Neural cell (in vitro differentiated cells): ENCODE measurements around the gene MRPL58.

Experiments
- EP300 ChIP-seq: fragments of 450-650 bp; conservative IDR thresholded peaks from 2 replicates; pipeline ENCODE4 v1.6.1; 2014; ENCODE audit warnings: antibody characterized with exemption, mild to moderate bottlenecking, moderate library complexity; ENCODE audit not compliant: poor library complexity, severe bottlenecking
- EZH2 ChIP-seq: fragments of 200-600, 300-800 bp; shearing (Covaris generic), sonication (generic); IDR thresholded peaks from 2 replicates; pipeline ENCODE4 v1.6.1; 2014; ENCODE audit warnings: antibody characterized with exemption, low read length, borderline replicate concordance, mild to moderate bottlenecking; ENCODE audit not compliant: insufficient read depth, poor library complexity, severe bottlenecking
- POLR2AphosphoS5 ChIP-seq: IDR thresholded peaks from 2 replicates; pipeline ENCODE4 v1.6.1; 2012
- RAD21 ChIP-seq: fragments of 450-650 bp; conservative IDR thresholded peaks from 2 replicates; pipeline ENCODE4 v1.6.1; 2014; ENCODE audit warnings: antibody characterized with exemption, mild to moderate bottlenecking, moderate library complexity
- TF ChIP-seq, protein P1 (sequence below): fragments of 450-650 bp; IDR thresholded peaks from 2 replicates; pipeline ENCODE4 v1.5.1; 2014; ENCODE audit warnings: antibody characterized with exemption, mild to moderate bottlenecking, moderate library complexity; ENCODE audit not compliant: poor library complexity, severe bottlenecking
- TF ChIP-seq, protein P2 (sequence below): IDR thresholded peaks from 2 replicates; pipeline ENCODE4 v1.6.1; 2012; ENCODE audit warnings: borderline replicate concordance

DNA sequence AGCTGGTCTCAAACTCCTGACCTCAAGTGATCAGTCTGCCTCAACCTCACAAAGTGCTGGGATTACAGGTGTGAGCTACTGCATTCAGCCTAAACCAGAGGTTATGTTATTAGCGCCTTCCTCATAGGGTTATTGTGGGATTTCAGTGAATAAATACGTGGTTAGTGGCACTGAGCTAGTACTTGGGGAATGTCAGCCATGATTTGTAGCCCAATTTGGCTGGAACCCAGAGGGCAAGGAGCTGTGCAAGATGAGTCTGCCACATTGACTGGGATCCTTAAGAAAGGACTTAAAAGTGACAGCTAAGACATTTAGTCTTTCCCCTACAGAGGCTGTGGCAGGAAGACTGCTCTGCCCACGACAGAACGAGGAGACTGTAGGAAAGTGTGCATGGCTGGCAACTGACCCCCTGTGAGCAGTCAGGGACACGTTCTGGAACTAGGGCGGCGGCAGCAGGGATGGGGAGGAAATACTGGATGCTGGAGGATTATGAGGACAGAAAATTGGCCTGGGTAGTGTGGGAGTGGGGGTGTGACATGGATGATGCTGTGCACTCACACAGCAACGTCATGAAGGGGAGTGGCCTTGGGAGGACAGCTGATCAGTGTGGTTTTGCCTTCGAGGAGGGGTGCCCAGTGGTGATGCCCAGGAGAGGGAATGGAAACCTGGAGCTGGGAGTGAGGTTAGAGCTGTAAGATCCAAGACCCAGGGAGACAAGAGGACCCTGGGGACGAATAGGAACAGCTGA lies 19.7 kb downstream of the MRPL58 start:
- TF ChIP-seq, protein P1, sequence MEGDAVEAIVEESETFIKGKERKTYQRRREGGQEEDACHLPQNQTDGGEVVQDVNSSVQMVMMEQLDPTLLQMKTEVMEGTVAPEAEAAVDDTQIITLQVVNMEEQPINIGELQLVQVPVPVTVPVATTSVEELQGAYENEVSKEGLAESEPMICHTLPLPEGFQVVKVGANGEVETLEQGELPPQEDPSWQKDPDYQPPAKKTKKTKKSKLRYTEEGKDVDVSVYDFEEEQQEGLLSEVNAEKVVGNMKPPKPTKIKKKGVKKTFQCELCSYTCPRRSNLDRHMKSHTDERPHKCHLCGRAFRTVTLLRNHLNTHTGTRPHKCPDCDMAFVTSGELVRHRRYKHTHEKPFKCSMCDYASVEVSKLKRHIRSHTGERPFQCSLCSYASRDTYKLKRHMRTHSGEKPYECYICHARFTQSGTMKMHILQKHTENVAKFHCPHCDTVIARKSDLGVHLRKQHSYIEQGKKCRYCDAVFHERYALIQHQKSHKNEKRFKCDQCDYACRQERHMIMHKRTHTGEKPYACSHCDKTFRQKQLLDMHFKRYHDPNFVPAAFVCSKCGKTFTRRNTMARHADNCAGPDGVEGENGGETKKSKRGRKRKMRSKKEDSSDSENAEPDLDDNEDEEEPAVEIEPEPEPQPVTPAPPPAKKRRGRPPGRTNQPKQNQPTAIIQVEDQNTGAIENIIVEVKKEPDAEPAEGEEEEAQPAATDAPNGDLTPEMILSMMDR, result no peak
- TF ChIP-seq RAD21 (no peak), EP300 (no peak), POLR2AphosphoS5 (no peak), EZH2 (no peak)
- TF ChIP-seq, protein P2, sequence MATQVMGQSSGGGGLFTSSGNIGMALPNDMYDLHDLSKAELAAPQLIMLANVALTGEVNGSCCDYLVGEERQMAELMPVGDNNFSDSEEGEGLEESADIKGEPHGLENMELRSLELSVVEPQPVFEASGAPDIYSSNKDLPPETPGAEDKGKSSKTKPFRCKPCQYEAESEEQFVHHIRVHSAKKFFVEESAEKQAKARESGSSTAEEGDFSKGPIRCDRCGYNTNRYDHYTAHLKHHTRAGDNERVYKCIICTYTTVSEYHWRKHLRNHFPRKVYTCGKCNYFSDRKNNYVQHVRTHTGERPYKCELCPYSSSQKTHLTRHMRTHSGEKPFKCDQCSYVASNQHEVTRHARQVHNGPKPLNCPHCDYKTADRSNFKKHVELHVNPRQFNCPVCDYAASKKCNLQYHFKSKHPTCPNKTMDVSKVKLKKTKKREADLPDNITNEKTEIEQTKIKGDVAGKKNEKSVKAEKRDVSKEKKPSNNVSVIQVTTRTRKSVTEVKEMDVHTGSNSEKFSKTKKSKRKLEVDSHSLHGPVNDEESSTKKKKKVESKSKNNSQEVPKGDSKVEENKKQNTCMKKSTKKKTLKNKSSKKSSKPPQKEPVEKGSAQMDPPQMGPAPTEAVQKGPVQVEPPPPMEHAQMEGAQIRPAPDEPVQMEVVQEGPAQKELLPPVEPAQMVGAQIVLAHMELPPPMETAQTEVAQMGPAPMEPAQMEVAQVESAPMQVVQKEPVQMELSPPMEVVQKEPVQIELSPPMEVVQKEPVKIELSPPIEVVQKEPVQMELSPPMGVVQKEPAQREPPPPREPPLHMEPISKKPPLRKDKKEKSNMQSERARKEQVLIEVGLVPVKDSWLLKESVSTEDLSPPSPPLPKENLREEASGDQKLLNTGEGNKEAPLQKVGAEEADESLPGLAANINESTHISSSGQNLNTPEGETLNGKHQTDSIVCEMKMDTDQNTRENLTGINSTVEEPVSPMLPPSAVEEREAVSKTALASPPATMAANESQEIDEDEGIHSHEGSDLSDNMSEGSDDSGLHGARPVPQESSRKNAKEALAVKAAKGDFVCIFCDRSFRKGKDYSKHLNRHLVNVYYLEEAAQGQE, result no peak
